Choroid plexus epithelial cell (primary cell): ENCODE data around the gene FEN1.
A peak's percentile ranks its signal among the peaks of the same experiment; 100 is the strongest.

Experiments used
- DNase-seq: peaks from one replicate; pipeline ENCODE4 v3.0.0-alpha.2; 2010; ENCODE audit warnings: low read depth
- H3K4me3 ChIP-seq: 2 replicates; pipeline ENCODE4 v1.5.1; 2011; ENCODE audit warnings: low read depth, mild to moderate bottlenecking, control low read depth, low read length, moderate library complexity
- TF ChIP-seq, protein P1 (sequence below): conservative IDR thresholded peaks from 2 replicates; pipeline ENCODE4 v1.5.1; 2011; ENCODE audit warnings: low read depth, mild to moderate bottlenecking, control low read depth, inconsistent platforms, low read length, moderate library complexity

FEN1 gene

DNA sequence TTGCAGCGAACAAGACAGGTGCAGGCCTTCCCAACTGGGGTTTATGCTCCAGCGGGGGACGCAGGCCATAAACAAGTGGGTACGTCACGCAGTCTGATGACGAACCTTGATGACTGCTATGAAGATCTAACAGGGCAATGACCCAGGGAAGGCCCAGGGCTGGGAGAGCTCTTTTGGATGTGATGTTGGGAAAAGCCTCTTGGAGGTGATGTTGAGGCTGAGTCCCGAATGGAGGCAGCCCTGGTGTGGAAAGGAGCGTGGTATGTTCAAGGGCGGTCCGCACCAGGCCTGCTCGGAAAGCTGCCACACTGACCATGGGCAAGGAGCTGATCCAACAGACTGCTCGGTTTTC, 41.2 kb downstream of the FEN1 start:
- TF ChIP-seq, protein P1, sequence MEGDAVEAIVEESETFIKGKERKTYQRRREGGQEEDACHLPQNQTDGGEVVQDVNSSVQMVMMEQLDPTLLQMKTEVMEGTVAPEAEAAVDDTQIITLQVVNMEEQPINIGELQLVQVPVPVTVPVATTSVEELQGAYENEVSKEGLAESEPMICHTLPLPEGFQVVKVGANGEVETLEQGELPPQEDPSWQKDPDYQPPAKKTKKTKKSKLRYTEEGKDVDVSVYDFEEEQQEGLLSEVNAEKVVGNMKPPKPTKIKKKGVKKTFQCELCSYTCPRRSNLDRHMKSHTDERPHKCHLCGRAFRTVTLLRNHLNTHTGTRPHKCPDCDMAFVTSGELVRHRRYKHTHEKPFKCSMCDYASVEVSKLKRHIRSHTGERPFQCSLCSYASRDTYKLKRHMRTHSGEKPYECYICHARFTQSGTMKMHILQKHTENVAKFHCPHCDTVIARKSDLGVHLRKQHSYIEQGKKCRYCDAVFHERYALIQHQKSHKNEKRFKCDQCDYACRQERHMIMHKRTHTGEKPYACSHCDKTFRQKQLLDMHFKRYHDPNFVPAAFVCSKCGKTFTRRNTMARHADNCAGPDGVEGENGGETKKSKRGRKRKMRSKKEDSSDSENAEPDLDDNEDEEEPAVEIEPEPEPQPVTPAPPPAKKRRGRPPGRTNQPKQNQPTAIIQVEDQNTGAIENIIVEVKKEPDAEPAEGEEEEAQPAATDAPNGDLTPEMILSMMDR, result no peak
- no peak for DNase-seq
- H3K4me3 ChIP-seq, result no peak overlapping the region

DNA sequence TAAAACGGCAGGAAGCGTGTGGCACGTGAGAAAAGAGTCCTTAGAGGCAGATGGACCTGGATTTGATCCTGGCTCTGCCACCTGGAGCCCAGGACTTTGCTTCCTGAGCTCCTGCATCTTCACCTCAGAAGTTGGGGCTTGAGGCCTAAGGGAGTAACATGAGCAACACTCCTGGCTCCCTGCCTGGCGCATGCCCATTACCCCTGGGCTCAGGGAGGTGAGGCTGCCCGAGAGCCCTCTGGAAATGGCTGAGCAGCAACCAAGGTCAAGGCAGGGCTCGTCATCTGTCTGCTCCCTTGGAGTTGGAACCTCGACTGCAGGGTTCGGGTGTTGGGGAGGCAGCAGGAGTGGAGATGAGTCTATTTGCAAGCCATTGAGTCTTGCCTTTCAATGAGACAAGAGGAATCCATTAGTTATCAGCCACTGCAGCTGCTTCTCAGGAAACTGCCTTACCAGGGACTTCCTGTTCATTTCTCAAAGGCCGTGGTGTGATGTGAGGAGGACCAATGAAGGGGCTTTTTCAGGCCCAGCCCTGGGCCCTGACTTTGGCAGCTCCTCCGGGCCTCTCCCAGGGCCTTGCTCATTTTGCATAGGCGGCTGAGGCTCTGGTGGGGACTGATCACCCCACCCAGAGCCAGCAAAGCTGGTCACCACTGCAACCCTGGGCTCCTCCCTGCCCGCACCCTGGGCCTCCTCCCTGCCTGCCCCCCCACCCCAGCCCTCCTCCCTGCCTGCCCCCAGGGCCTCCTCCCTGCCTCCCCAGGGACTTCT, 41.8 kb downstream of the FEN1 start:
- no peak overlapping the region for H3K4me3 ChIP-seq
- TF ChIP-seq, protein P1, result no peak
- DNase-seq, result peak; percentile 80

DNA sequence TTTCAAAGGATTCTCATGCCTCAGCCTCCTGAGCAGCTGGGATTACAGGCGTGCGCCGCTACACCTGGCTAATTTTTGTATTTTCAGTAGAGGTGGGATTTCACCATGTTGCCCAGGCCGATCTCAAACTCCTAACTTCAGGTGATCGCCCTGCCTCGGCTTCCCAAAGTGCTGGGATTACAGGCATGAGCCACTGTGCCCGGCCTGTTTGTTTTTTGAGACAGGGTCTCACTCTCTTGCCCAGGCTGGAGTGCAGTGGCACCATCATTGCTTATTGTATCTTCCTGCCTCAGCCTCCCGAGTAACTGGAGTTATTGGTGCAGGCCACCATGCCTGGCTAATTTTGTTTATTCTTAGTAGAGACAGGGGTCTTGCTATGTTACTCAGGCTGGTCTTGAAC, 43.5 kb downstream of the FEN1 start:
- TF ChIP-seq, protein P1, result no peak
- no peak for DNase-seq
- no peak overlapping the region for H3K4me3 ChIP-seq

DNA sequence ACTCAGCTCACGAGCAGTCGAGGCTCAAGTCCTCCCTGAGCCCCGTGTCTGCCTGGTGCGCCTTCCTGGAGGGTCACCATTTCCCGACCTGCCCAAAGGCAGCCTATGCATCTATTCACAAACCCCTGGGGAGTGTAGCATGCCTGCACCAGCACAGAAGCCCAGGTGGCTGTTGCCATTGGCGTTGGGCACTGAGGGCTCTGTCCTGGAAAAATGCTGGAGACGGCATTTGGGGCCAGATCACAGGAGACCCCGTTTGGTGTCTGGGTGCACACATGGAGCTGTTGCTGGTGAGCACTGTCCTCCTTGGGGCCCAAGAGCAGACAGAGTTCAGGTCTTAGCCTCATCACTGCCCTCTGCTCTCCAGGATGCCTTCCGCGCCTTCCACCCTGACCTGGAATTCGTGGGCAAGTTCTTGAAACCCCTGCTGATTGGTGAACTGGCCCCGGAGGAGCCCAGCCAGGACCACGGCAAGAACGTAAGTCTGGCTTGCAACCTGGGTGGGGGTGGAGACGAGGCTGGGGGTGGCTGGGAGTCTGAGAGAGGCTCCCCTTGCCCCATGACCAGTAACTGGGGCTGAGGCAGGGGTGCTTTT, 44.8 kb downstream of the FEN1 start:
- TF ChIP-seq, protein P1, result no peak
- no peak for DNase-seq
- no peak overlapping the region for H3K4me3 ChIP-seq

- TF ChIP-seq, protein P1, result no peak
- no peak overlapping the region for H3K4me3 ChIP-seq
- DNase-seq, result no peak
These were observed 45.8 kb downstream of the FEN1 start for GRCh38 chr11:61838501-61838900.

DNA sequence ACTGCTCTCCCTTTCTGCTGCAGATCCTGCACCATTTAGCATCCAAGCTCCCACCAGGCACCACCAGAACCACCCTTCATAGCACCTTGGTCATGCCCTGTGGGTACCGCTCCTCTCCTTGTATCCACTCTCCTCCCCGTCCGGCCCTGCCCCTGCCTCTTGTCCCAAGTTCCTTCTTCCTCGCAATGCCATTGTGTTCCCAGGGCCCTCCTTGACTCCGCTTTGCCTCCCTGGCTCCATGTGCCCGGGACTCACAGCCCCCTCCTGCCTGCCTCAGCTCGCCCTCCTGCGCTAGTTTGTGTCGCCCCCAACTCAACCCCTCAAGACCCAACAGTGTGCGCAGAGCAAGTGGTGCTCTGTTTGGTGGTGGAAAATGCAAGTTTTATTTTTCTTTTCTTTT, 46.2 kb downstream of the FEN1 start:
- TF ChIP-seq, protein P1, result no peak
- no peak overlapping the region for H3K4me3 ChIP-seq
- DNase-seq, result no peak

DNA sequence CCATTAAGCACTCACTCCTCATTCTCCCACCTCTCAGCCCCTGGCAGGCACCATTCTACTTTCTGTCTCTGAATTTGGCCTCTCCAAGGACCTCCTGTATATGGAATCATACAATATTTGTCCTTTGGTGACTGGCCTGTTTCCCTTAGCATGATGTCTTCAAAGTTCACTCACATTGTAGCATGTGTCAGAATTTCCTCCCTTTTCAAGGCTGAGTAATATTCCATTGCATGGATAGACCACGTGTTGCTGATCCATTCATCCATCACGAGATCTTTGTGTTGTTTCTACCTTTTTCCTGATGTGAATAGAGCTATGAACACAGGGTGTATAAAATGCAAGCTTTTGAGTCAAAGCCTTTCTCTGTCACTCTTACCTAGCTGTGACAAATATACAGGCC, 47.0 kb downstream of the FEN1 start:
- TF ChIP-seq, protein P1, result no peak
- no peak for DNase-seq

More for the DNA sequence above, 47.0 kb downstream of the FEN1 start:
- H3K4me3 ChIP-seq, result no peak overlapping the region
